Central memory CD4-positive, alpha-beta T cell (primary cell): ENCODE results near the gene NANOS3.

ENCODE experiments used
- DNase-seq: peaks from one replicate; pipeline ENCODE4 v3.0.0; 2022

The NANOS3 gene

GRCh38 chr19:13923194-13923987 lies 46.5 kb downstream of the NANOS3 start:
- DNase-seq: no peak

GRCh38 chr19:13926010-13926409 lies 49.1 kb downstream of the NANOS3 start:
- no peak for DNase-seq

- DNase-seq: no peak
These were observed 49.8 kb downstream of the NANOS3 start for GRCh38 chr19:13926715-13927114.

DNA sequence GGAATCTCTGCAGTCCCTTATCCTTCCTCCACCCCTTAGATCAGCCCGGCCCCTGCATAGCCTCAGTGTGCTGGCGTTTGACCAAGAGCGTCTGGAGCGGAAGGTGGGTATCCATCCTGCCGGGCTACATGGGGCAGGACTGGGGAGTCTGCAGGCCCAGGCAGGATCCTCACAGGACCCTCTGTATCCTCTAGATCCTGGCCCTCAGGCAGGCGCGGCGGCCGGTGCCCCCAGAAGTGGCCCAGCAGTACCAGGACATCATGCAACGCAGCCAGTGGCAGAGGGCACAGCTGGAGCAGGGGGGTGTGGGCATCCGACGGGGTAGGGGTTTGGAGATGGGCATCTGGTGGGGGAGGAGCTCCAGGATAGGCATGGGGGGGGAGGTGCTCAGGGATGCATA lies 52.4 kb downstream of the NANOS3 start:
- no peak for DNase-seq

- DNase-seq: no peak
These were observed 53.0 kb downstream of the NANOS3 start for GRCh38 chr19:13929956-13930355.
